HepG2 (cell line): Measurements from ENCODE around the gene TULP4. TPM values are rescaled to one million over a fixed set of nuclear protein-coding genes. Genes with fewer than 3 reads are reported as not detected.

Source experiments
- ATF7-NPFF ChIP-seq: sonication (generic); formaldehyde crosslinking; IDR thresholded peaks from 2 replicates; pipeline ENCODE4 v1.8.1; 2023; ENCODE audit warnings: mild to moderate bottlenecking, low read depth, missing genetic modification reagents, moderate library complexity
- NAIF1 ChIP-seq: sonication (generic); formaldehyde crosslinking; IDR thresholded peaks from 2 replicates; pipeline ENCODE4 v1.5.0; 2020; ENCODE audit warnings: mild to moderate bottlenecking, missing genetic modification reagents, borderline replicate concordance
- RERE ChIP-seq: IDR thresholded peaks from 2 replicates; pipeline ENCODE4 v1.6.1; 2016; ENCODE audit warnings: low read depth, missing genetic modification reagents, missing compliant biosample characterization
- TFDP2 ChIP-seq: sonication (generic); formaldehyde crosslinking; IDR thresholded peaks from 2 replicates; pipeline ENCODE4 v1.4.0; 2020; ENCODE audit warnings: missing genetic modification reagents
- TGIF2 ChIP-seq: IDR thresholded peaks from 2 replicates; pipeline ENCODE4 v1.6.1; 2016; ENCODE audit warnings: control low read depth, missing compliant biosample characterization
- ZNF235 ChIP-seq: sonication (generic); formaldehyde crosslinking; IDR thresholded peaks from 2 replicates; pipeline ENCODE4 v1.8.1; 2023; ENCODE audit warnings: mild to moderate bottlenecking, missing genetic modification reagents, borderline replicate concordance
- ZSCAN25 ChIP-seq: sonication (generic); formaldehyde crosslinking; IDR thresholded peaks from 2 replicates; pipeline ENCODE4 v1.8.0; 2022; ENCODE audit warnings: mild to moderate bottlenecking, missing genetic modification reagents
- polyA plus RNA-seq, 8 experiments: library from polyadenylated mRNA; depleted of rRNA in 3 of 8; stranded (reverse) in 7 of 8; unstranded in 1 of 8; fragments of >200 nt; fragmentation: Illumina TruSeq in 4 of 8; extraction: Trizol in 4 of 8; gene quantifications; 2 replicates each; pipeline versions ENCODE4 v1.2.1 to v1.2.3, GENCODE V29; 2011 to 2016; ENCODE audit warnings: low read depth in 4 of 8, missing spikeins in 1 of 8, mixed read lengths in 1 of 8; ENCODE audit not compliant: insufficient read depth in 1 of 8
- total RNA-seq, 5 experiments: library from RNA; depleted of rRNA; stranded (reverse); fragments of >200 nt; fragmentation: Illumina TruSeq; extraction: Trizol; gene quantifications; 2 replicates each; pipeline ENCODE4 v1.2.3, GENCODE V29; 2016; ENCODE audit warnings: low read depth in 1 of 5
- TF ChIP-seq, protein P1 (sequence below): sonication (generic); formaldehyde crosslinking; IDR thresholded peaks from 2 replicates; pipeline ENCODE4 v1.4.0; 2020; ENCODE audit warnings: mild to moderate bottlenecking, missing genetic modification reagents
- TF ChIP-seq, protein P2 (sequence below): sonication (generic); formaldehyde crosslinking; IDR thresholded peaks from 2 replicates; pipeline ENCODE4 v1.5.0; 2020; ENCODE audit warnings: missing genetic modification reagents

The TULP4 gene
- total and polyA plus RNA-seq, 2 of the 13 experiments (the other 11 are each of a cell fraction or from before 2014, with no cell fraction given) = 21.1 to 122 TPM

- TF ChIP-seq, protein P1, sequence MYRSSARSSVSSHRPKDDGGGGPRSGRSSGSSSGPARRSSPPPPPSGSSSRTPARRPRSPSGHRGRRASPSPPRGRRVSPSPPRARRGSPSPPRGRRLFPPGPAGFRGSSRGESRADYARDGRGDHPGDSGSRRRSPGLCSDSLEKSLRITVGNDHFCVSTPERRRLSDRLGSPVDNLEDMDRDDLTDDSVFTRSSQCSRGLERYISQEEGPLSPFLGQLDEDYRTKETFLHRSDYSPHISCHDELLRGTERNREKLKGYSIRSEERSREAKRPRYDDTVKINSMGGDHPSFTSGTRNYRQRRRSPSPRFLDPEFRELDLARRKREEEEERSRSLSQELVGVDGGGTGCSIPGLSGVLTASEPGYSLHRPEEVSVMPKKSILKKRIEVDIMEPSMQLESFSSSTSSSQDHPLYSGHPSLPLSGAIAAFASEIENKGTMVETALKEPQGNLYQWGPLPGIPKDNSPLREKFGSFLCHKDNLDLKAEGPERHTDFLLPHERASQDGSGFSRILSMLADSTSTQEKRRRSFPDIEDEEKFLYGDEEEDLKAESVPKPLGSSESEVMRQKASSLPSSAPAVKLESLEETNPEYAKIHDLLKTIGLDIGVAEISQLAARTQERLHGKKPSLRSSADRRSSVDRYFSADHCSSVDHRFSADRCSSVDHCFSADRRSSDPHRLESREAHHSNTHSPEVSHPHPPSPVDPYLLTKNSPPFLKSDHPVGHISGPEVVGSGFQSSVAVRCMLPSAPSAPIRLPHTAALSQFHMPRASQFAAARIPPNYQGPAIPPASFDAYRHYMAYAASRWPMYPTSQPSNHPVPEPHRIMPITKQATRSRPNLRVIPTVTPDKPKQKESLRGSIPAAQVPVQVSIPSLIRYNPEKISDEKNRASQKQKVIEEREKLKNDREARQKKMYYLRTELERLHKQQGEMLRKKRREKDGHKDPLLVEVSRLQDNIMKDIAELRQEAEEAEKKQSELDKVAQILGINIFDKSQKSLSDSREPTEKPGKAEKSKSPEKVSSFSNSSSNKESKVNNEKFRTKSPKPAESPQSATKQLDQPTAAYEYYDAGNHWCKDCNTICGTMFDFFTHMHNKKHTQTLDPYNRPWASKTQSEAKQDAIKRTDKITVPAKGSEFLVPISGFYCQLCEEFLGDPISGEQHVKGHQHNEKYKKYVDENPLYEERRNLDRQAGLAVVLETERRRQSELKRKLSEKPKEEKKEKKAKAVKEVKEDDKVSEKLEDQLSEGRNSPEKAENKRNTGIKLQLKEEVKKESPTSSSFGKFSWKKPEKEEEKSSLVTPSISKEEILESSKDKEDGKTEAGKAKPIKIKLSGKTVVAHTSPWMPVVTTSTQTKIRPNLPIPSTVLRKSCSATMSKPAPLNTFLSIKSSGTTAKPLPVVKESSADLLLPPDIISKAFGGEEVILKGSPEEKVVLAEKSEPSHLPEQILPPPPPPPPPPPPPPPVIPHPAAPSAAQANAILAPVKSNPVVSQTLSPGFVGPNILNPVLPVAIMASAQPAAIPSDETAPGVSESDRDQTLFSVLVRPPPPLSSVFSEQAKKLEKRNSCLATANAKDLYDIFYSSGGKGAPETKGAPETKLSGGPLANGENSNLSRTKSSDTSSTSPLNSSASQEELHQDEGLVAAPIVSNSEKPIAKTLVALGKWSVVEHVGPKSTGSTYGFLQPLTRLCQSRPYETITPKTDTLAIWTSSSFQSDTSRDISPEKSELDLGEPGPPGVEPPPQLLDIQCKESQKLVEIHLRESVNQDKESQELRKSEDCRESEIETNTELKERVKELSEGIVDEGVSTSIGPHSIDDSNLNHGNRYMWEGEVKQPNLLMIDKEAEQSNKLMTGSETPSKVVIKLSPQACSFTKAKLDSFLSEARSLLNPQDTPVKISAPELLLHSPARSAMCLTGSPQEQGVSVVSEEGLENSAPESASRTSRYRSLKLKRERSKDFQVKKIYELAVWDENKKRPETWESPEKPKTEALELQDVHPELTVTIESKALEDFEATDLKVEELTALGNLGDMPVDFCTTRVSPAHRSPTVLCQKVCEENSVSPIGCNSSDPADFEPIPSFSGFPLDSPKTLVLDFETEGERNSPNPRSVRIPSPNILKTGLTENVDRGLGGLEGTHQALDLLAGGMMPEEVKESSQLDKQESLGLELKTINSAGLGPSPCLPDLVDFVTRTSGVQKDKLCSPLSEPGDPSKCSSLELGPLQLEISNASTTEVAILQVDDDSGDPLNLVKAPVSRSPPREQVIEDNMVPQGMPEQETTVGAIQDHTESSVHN = peak; percentile 81; the same call in 1 of the 2 replicates
- TF ChIP-seq NAIF1 (CRISPR knock-in tag) (peak; percentile 82; the same call in 1 of the 2 replicates), ZSCAN25 (CRISPR knock-in tag) (no peak), TFDP2 (CRISPR knock-in tag) (peak; percentile 69), ATF7-NPFF (CRISPR knock-in tag) (peak; percentile 80), RERE (CRISPR knock-in tag) (0 out of 2 replicates have a peak, but pooled peaks have one; percentile 11), ZNF235 (CRISPR knock-in tag) (no peak), TGIF2 (CRISPR knock-in tag) (0 out of 2 replicates have a peak, but pooled peaks have one; percentile 60)
- TF ChIP-seq, protein P2, sequence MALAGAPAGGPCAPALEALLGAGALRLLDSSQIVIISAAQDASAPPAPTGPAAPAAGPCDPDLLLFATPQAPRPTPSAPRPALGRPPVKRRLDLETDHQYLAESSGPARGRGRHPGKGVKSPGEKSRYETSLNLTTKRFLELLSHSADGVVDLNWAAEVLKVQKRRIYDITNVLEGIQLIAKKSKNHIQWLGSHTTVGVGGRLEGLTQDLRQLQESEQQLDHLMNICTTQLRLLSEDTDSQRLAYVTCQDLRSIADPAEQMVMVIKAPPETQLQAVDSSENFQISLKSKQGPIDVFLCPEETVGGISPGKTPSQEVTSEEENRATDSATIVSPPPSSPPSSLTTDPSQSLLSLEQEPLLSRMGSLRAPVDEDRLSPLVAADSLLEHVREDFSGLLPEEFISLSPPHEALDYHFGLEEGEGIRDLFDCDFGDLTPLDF (CRISPR knock-in tag) = 0 out of 2 replicates have a peak, but pooled peaks have one; percentile 30
These were observed 10.7 kb downstream of the TULP4 start (continued) for GRCh38 chr6:158322724-158323560.
